22Rv1 (cell line): ENCODE data around the gene TMEM54.

Experiments used
- CTCF ChIP-seq: fragments of 450-650 bp; IDR thresholded peaks from 2 replicates; pipeline ENCODE4 v1.5.1; 2017; ENCODE audit warnings: mild to moderate bottlenecking
- ZFX ChIP-seq: fragments of 450-650 bp; IDR thresholded peaks from 2 replicates; pipeline ENCODE4 v1.6.1; 2017; ENCODE audit warnings: antibody characterized with exemption, borderline replicate concordance

GRCh38 chr1:32881291-32881690, 19.9 kb downstream of the TMEM54 start:
- TF ChIP-seq CTCF = no peak
- TF ChIP-seq ZFX = no peak
